SIG-M5 treated with dmso at 0.1 percent for 504 hours (cell line): ENCODE measurements around the gene CDCA4.
"Not testable (repeated sequence)": the region's sequence is repeated elsewhere in the genome, so short reads cannot be mapped to it uniquely, and the experiment has no call there.

Experiments used
- DNase-seq: peaks from one replicate; lab custom pipeline; 2025; ENCODE audit not compliant: unreplicated experiment; lab: John Stamatoyannopoulos, UW

CDCA4 gene

DNA sequence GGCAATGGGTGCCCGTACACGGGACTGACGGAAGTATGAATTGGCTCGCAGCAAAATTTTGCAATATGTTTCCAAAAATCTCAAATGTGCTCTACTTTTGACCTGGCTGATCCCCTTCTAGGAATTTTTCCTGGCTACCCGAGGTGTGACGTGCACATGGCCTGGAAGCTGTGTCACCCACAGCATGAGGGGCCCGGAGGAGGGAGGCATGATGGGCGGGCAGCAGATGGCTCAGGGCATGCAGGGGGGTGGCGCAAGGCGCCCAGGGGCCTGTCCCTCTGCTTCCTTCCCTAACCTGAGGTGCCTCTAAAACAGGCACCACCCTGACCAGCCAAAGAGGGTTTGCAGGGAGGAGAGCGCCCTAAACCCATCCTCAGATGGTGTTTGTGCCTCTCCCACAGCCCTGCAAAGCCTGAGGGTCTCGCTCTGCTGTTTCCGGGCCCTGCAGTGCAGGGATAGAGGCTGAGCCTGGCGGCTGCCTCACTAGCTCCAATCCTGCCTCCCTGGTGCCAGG is 37.7 kb upstream of the CDCA4 start:
- DNase-seq: no peak

- DNase-seq: no peak
Measured at GRCh38 chr14:105056303-105056831, 35.5 kb upstream of the CDCA4 start.

DNA sequence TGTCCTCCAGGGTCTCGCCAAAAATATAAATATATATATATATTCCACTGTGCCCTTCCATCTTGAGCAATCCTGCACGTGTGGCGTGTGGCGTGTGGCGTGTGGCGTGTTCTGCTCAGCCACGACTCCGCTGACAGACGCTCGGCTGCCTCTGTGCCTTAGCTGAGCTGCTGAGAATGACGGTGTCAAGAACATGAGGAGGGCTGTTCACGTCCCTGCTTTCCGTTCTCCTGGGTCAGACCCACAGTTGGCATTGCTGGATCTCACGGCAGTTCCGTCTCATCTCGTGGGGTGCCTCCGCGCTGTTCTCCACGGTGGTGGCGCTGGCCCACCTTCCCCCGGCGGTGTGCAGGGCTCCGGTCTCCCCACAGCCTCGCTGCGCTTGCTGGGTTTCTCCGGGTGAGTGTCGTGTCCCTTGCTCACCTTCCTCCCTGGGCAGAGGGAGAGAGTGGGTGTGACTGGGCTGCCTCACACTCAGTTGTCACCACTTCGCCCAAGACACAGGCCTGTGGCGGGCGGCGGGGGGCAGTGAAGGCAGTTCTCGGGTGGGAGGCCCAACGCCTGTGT is 34.9 kb upstream of the CDCA4 start:
- DNase-seq: no peak

DNA sequence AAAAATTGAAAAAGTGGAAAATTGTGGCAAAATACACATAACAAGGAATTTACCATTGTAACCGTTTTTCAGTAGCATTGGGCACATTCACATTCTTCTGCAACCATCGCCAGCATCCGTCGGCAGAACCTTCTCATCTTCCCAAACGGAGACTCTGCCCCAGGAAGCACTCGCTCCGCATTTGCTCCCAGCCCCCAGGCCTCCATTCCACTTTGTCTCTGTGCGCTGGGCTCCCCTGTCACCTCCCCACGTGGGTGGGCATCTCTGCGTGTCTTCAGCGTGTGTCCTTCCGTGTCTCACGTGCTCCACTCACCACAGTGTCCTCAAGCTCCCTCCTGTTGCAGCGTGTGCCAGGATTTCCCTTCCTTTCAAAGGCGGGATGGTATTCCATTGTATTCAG is 34.5 kb upstream of the CDCA4 start:
- DNase-seq: no peak

DNA sequence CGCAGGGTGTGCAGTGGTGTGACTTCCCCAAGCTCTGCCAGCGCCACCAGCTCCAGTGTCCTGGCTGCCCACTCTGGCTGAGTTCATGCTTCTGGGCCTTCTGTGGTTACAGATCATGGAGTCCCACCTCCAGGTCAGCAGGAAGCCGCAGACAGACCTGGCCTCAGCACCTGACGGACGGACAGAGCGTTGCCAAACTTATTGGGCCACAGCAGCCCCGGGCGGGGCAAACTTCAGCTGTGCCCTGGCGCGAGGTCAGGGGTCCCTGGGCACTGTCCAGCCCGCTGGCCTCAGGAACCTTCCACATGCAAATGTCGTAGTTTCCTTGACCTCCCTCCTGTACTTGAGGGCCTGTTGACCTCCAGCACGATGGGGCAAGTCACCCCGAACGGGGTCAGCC is 33.1 kb upstream of the CDCA4 start:
- DNase-seq: no peak

GRCh38 chr14:105053421-105053820 is 32.5 kb upstream of the CDCA4 start:
- no peak for DNase-seq

DNA sequence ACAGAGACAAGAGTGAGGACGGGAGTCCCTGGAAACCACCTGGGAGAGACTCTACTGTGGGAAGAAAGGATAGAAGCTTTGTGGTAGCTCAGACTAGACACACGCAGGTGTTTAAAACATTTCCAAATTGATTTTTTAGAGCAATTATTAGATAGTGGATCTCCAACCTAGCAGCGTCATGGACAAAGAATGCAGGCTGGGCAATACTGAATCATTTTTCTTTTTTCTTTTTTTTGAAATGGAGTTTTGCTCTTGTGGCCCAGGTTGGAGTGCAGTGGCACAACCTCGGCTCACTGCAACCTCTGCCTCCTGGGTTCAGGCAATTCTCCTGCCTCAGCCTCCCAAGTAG is 31.2 kb upstream of the CDCA4 start:
- DNase-seq: no peak

- DNase-seq: no peak
Measured at GRCh38 chr14:105051182-105052109, 30.6 kb upstream of the CDCA4 start.

DNA sequence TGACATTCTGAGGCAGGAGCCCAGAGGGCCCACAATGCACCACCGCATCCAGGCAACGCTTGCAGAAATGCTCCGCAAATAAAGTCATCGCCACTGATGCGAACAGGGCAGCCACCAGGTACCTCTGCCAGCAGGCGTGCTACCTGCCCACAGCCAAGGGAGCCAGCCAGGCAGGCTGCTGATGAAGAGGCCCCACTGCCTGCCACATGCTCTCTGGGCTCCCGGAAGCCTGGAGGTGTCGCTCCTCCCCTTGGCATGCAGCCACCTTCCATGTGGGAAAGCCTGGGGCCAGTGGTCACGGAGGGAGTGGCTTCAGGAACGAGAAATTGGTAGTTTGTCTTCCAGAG is 29.6 kb upstream of the CDCA4 start:
- DNase-seq: peak; percentile 38

GRCh38 chr14:105049753-105050550 is 29.1 kb upstream of the CDCA4 start:
- DNase-seq: no peak

DNA sequence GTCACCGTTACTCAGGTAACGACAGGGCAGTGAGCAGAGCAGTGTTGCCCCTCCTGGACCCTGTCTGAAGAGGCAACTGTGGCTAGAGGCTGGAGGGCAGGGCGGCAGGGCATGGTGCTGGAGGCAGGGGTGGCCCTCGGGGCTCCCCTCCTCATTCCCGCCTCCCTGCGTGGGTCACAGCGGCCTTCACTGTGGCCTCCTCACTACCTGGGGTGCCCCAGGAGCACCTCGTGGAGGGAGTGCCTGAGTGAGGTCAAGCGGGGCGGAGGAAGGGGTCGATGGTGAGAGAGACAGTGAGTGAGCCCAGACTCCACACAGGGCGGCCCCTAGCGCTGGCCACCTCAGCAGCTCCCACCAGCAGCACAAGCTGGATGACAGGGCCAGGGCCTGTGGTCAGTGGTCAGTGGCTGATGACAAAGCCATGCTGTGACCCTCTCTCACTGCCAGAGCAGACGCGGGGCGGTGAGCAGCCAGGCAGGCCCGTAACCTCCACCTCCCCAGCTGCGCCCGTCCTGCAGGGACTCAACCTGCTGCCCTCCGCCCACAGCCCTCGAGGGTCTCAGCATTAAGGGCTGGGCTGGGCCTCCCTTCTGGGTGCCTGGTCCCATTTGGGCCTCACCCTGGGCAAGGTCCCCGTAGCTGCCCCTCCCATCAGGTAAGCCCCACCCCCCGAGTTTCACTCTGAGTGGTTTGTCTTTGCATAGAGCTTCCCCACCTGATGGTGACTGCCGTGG is 26.6 kb upstream of the CDCA4 start:
- DNase-seq: no peak

DNA sequence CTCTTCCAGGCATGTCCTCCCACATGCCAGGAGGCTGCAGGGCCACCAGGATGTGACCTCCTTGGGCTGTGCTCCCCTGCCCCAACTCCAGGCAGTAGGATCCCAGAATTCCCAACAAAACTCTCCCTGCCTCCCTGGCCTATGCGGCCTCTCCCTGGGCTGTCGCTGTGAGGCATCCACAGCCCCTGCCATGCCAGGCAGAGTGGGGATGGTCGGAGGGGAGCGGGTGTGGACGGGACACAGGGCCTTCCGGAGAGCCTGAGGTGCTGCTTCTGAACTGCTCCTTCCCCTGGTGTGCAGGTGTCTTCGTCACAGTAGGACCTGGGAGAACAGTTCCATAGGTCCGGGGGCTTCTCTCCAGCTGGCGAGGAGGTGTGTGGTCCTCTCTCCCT is 26.0 kb upstream of the CDCA4 start:
- DNase-seq: no peak

GRCh38 chr14:105045710-105046326 is 24.9 kb upstream of the CDCA4 start:
- DNase-seq: peak; percentile 88

DNA sequence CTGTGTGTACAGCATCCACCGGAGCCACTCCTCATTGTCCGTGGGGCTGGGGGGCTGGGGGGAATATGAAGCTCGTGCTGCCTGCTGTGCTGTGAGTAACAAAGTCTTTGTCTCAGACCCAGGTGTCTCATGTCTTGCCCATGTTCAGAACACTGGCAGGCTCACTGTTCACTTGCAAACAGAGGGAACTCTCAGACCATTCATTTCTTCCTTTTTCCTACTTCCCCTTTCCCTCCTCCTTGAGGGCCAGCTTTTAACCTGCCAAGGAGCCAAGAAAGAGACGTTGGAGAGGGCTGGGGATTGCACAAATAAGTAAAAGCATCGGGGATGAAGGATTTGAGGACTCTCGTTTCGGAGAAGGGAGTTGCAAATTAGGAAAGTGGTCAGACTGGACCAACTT is 22.8 kb upstream of the CDCA4 start:
- peak; percentile 46 for DNase-seq

GRCh38 chr14:105042813-105043212 is 21.9 kb upstream of the CDCA4 start:
- no peak for DNase-seq

- no peak for DNase-seq
Measured at GRCh38 chr14:105041841-105042765, 21.2 kb upstream of the CDCA4 start.

GRCh38 chr14:105039458-105040205 is 18.7 kb upstream of the CDCA4 start:
- no peak for DNase-seq

DNA sequence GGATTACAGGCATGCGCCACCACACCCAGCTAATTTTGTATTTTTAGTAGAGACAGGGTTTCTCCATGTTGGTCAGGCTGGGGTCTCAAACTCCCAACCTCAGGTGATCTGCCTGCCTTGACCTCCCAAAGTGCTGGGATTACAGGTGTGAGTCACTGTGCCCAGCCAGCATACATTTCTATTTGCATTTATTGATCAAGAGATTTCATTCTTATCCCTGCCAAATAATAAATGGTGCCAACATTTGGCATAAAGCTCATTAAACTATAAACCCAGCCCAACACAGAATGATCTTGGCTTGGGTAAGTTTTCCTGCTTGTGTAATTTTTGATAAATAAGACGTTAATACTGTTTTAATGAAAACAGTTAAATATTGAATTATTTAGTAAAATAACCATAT is 14.7 kb upstream of the CDCA4 start:
- not testable (repeated sequence) for DNase-seq
